Renal cortical epithelial cell (primary cell): ENCODE results near the gene CNOT4. TPM values are rescaled to one million over a fixed set of nuclear protein-coding genes. Genes with fewer than 3 reads are reported as not detected.

Experiments
- DNase-seq: peaks from one replicate; pipeline ENCODE4 v3.0.0-alpha.2; 2011; ENCODE audit warnings: low read depth
- total RNA-seq: library from RNA; depleted of rRNA; stranded (reverse); fragments of >200 nt; gene quantifications from 2 replicates; pipeline ENCODE4 v1.2.3, GENCODE V29; 2014

The CNOT4 gene
- 2.4 and 11.0 TPM in 2 replicates for total RNA-seq

- peak; percentile 88 for DNase-seq
Observed at GRCh38 chr7:135509839-135510591, at the start of gene CNOT4. CNOT4 (minus strand) TSS chr7:135510102; CDS start chr7:135438331, 71,771 bp downstream.

GRCh38 chr7:135558881-135559280, 49.0 kb upstream of the CNOT4 start:
- DNase-seq, result no peak

GRCh38 chr7:135558337-135558767, 48.5 kb upstream of the CNOT4 start:
- DNase-seq, result peak; percentile 33

- DNase-seq, result peak; percentile 83
Observed at GRCh38 chr7:135557455-135558336, 47.8 kb upstream of the CNOT4 start, which contains the start of gene NUP205. NUP205 (plus strand) TSS chr7:135557917; CDS start chr7:135557945, 28 bp downstream.

- peak; percentile 16 for DNase-seq
Observed at GRCh38 chr7:135553346-135553745, 43.4 kb upstream of the CNOT4 start.

- no peak for DNase-seq
Observed at GRCh38 chr7:135552148-135552547, 42.2 kb upstream of the CNOT4 start.

- DNase-seq, result no peak
Observed at GRCh38 chr7:135550196-135550595, 40.3 kb upstream of the CNOT4 start.

- DNase-seq, result no peak
Observed at GRCh38 chr7:135541029-135541428, 31.1 kb upstream of the CNOT4 start.

- no peak for DNase-seq
Observed at GRCh38 chr7:135539629-135540028, 29.7 kb upstream of the CNOT4 start.

- no peak for DNase-seq
Observed at GRCh38 chr7:135538376-135538775, 28.5 kb upstream of the CNOT4 start.

GRCh38 chr7:135537905-135538304, 28.0 kb upstream of the CNOT4 start:
- DNase-seq, result no peak

- DNase-seq, result no peak
Observed at GRCh38 chr7:135537453-135537852, 27.6 kb upstream of the CNOT4 start.

GRCh38 chr7:135536150-135536549, 26.2 kb upstream of the CNOT4 start:
- DNase-seq, result no peak

- DNase-seq, result no peak
Observed at GRCh38 chr7:135527025-135527424, 17.1 kb upstream of the CNOT4 start.

GRCh38 chr7:135525426-135525825, 15.5 kb upstream of the CNOT4 start:
- no peak for DNase-seq

GRCh38 chr7:135523146-135523545, 13.2 kb upstream of the CNOT4 start:
- DNase-seq, result no peak

- no peak for DNase-seq
Observed at GRCh38 chr7:135522509-135522908, 12.6 kb upstream of the CNOT4 start.

GRCh38 chr7:135519871-135520270, 10.0 kb upstream of the CNOT4 start:
- no peak for DNase-seq

- peak; percentile 17 for DNase-seq
Observed at GRCh38 chr7:135519233-135519688, 9.4 kb upstream of the CNOT4 start.

- DNase-seq, result no peak
Observed at GRCh38 chr7:135518748-135519147, 8.8 kb upstream of the CNOT4 start.

GRCh38 chr7:135517060-135517459, 7.2 kb upstream of the CNOT4 start:
- DNase-seq, result no peak

- no peak for DNase-seq
Observed at GRCh38 chr7:135514856-135515255, 5.0 kb upstream of the CNOT4 start.
